ENCODE results near the gene GGA3.
"Not testable (repeated sequence)": the region's sequence is repeated elsewhere in the genome, so short reads cannot be mapped to it uniquely, and the experiment has no call there.

GGA3 gene

DNA sequence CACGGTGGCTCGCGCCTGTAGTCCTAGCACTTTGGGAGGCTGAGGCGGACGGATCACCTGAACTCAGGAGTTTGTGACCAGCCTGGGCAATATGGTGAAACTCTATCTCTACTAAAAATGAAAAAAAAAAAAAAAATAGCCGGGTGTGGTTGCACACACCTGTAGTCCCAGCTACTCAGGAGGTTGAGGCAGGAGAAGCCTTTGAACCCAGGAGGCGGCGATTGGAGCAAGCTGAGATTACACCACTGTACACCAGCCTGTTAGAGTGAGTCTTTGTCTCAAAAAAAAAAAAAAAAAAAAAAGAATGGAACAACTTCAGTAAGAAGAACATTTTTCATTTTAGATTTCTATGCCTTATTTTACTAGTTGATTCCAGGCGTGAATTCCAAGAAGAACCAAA is 53.2 kb downstream of the GGA3 start:
- no peak for DNase-seq

GRCh38 chr17:75207760-75208159 is 53.6 kb downstream of the GGA3 start:
- no peak for DNase-seq

DNA sequence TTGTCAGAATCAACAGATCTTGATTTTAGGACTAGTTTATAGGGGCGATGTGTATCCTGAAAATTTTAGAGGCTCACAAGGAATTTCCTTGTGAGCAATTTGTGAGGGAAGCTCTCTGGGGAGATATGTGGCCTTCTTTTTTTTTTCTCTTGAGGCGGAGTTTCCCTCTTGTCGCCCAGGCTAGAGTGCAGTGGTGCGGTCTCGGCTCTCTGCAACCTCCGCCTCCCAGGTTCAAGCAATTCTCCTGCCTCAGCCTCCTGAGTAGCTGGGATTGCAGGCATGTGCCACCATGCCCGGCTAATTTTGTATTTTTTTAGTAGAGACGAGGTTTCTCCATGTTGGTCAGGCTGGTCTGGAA is 54.4 kb downstream of the GGA3 start:
- DNase-seq = not testable (repeated sequence)

DNA sequence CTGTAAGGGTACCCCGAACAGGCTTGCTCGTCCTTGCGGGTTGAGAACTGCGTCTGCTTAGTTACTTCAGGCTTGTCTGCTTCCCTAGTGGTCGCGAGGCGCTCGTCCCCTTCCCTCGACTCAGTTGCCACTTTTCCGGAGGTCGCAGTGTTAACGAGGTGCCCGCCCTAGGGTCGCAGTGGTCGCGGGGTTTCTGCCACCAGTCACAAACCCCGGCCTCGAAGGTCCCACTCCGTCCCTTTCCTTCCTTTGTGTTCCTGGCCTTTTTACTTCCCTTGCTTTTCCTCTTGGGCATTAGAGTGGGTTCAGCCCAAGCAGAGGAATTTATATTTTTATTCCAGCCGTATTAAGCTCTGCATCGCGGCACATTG is 55.6 kb downstream of the GGA3 start:
- DNase-seq = no peak

- peak; percentile 98 for DNase-seq
These were observed 56.2 kb downstream of the GGA3 start, which contains the start of gene NUP85 for GRCh38 chr17:75205037-75205792. NUP85 (plus strand) TSS chr17:75205679; CDS start chr17:75205762, 83 bp downstream.

- no peak for DNase-seq
These were observed 61.4 kb downstream of the GGA3 start for GRCh38 chr17:75199886-75200618.

- no peak for DNase-seq
These were observed 66.5 kb downstream of the GGA3 start for GRCh38 chr17:75194879-75195278.

DNA sequence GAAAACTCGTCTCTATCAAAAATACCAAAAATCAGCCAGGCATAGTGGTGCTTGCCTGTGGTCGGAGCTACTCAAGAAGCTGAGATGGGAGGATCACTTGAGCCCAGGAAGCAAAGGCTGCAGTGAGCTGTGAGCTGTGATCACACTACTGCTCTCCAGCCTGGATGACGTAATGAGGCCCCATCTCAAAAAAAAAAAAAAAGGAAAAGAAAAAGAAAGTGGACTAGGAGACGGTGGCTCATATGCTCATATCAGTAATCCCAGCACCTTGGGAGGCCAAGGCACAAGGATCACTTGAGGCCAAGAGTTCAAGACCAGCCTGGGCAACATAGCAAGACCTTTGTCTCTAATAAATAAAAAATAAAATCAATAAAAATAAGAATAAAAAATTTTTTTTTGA is 69.8 kb downstream of the GGA3 start:
- no peak for DNase-seq

DNA sequence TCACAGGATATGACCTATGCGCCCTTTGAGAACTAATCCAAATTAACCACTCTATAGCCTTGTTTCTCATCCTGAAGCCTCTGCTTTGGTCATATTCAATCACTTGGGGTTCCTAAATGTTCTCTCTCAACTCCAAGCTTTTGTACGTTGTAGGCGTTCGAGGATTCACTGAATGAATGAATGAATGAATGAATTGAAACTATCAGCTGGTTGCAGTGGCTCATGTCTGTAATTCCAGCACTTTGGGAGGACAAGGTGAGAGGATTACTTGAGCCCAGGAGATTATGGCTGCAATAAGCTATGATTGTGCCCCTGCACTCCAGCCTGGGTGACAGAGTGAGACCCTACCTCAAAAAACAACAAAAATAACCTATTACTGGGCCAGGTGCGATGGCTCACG is 72.8 kb downstream of the GGA3 start:
- no peak for DNase-seq
